Neural cell (in vitro differentiated cells): Measurements from ENCODE around the gene RAB27B. TPM values are rescaled to one million over a fixed set of nuclear protein-coding genes. Genes with fewer than 3 reads are reported as not detected.

ENCODE experiments used
- H2AFZ ChIP-seq: fragments of 200-600, 300-800 bp; sonication (generic), shearing (Covaris generic); 2 replicates; pipeline ENCODE4 v1.6.0; 2014; ENCODE audit warnings: low read depth, mild to moderate bottlenecking, antibody characterized with exemption, low read length, moderate library complexity
- H3F3A ChIP-seq: fragments of 200-600 bp; shearing (Covaris generic); 2 replicates; pipeline ENCODE4 v1.6.1; 2016; ENCODE audit warnings: mild to moderate bottlenecking, moderate library complexity, mixed read lengths, antibody characterized with exemption, low read length; ENCODE audit not compliant: insufficient read depth, poor library complexity, severe bottlenecking
- H3K27ac ChIP-seq: fragments of 200-600, 300-800 bp; sonication (generic), shearing (Covaris generic); 2 replicates; pipeline ENCODE4 v1.5.1; 2014; ENCODE audit warnings: mild to moderate bottlenecking, low read length, moderate library complexity
- H3K27me3 ChIP-seq: fragments of 300-800, 200-600 bp; sonication (generic), shearing (Covaris generic); 2 replicates; pipeline ENCODE4 v1.6.0; 2014; ENCODE audit warnings: mild to moderate bottlenecking, low read depth, low read length, moderate library complexity; ENCODE audit not compliant: insufficient read depth
- H3K36me3 ChIP-seq: fragments of 300-800, 200-600 bp; sonication (generic), shearing (Covaris generic); 2 replicates; pipeline ENCODE4 v1.5.1; 2014; ENCODE audit warnings: mild to moderate bottlenecking, antibody characterized with exemption, low read length, moderate library complexity; ENCODE audit not compliant: insufficient read depth
- H3K4me2 ChIP-seq: fragments of 300-800, 200-600 bp; sonication (generic), shearing (Covaris generic); 2 replicates; pipeline ENCODE4 v1.6.0; 2014; ENCODE audit warnings: mild to moderate bottlenecking, low read length
- H3K4me3 ChIP-seq: fragments of 300-800, 200-600 bp; sonication (generic), shearing (Covaris generic); 2 replicates; pipeline ENCODE4 v1.5.1; 2014; ENCODE audit warnings: mild to moderate bottlenecking, low read length, moderate library complexity
- H3K79me2 ChIP-seq: fragments of 200-600 bp; shearing (Covaris generic); replicated peaks from 2 replicates; pipeline ENCODE4 v1.6.0; 2014; ENCODE audit warnings: mild to moderate bottlenecking, low read length, moderate library complexity; ENCODE audit not compliant: insufficient read depth
- H3K9ac ChIP-seq: fragments of 300-800, 200-600 bp; sonication (generic), shearing (Covaris generic); 2 replicates; pipeline ENCODE4 v1.6.1; 2016; ENCODE audit warnings: mild to moderate bottlenecking, low read length, mixed read lengths
- H3K9me2 ChIP-seq: fragments of 200-600 bp; shearing (Covaris generic); 2 replicates; pipeline ENCODE4 v1.6.1; 2016; ENCODE audit warnings: mild to moderate bottlenecking, low read length, mixed read lengths; ENCODE audit not compliant: insufficient read depth
- H3K9me3 ChIP-seq: fragments of 200-600, 300-800 bp; sonication (generic), shearing (Covaris generic); 2 replicates; pipeline ENCODE4 v1.6.1; 2016; ENCODE audit warnings: mild to moderate bottlenecking, mixed run types, low read length, moderate library complexity, mixed read lengths
- H4K20me1 ChIP-seq: fragments of 200-600 bp; shearing (Covaris generic); 2 replicates; pipeline ENCODE4 v1.6.1; 2016; ENCODE audit warnings: mild to moderate bottlenecking, mixed run types; ENCODE audit not compliant: insufficient read depth
- CTCF ChIP-seq: fragments of 450-650 bp; IDR thresholded peaks from 2 replicates; pipeline ENCODE4 v1.5.1; 2014; ENCODE audit warnings: antibody characterized with exemption, mild to moderate bottlenecking, moderate library complexity; ENCODE audit not compliant: poor library complexity, severe bottlenecking
- EP300 ChIP-seq: fragments of 450-650 bp; conservative IDR thresholded peaks from 2 replicates; pipeline ENCODE4 v1.6.1; 2014; ENCODE audit warnings: antibody characterized with exemption, mild to moderate bottlenecking, moderate library complexity; ENCODE audit not compliant: poor library complexity, severe bottlenecking
- EZH2 ChIP-seq: fragments of 200-600, 300-800 bp; shearing (Covaris generic), sonication (generic); IDR thresholded peaks from 2 replicates; pipeline ENCODE4 v1.6.1; 2014; ENCODE audit warnings: antibody characterized with exemption, low read length, borderline replicate concordance, mild to moderate bottlenecking; ENCODE audit not compliant: insufficient read depth, poor library complexity, severe bottlenecking
- MXI1 ChIP-seq: fragments of 450-650 bp; conservative IDR thresholded peaks from 2 replicates; pipeline ENCODE4 v1.6.1; 2014; ENCODE audit warnings: antibody characterized with exemption, mild to moderate bottlenecking; ENCODE audit not compliant: poor library complexity, severe bottlenecking
- POLR2AphosphoS5 ChIP-seq: IDR thresholded peaks from 2 replicates; pipeline ENCODE4 v1.6.1; 2012
- RAD21 ChIP-seq: fragments of 450-650 bp; conservative IDR thresholded peaks from 2 replicates; pipeline ENCODE4 v1.6.1; 2014; ENCODE audit warnings: antibody characterized with exemption, mild to moderate bottlenecking, moderate library complexity
- REST ChIP-seq: IDR thresholded peaks from 2 replicates; pipeline ENCODE4 v1.6.1; 2012; ENCODE audit warnings: borderline replicate concordance
- SMC3 ChIP-seq: fragments of 450-650 bp; conservative IDR thresholded peaks from 2 replicates; pipeline ENCODE4 v1.6.1; 2014; ENCODE audit warnings: antibody characterized with exemption, mild to moderate bottlenecking, moderate library complexity; ENCODE audit not compliant: poor library complexity
- TAF1 ChIP-seq: IDR thresholded peaks from 2 replicates; pipeline ENCODE4 v1.6.1; 2012; ENCODE audit warnings: low read depth
- polyA plus RNA-seq: library from polyadenylated mRNA; depleted of rRNA; stranded (reverse); fragments of >200 nt; gene quantifications from 2 replicates; pipeline ENCODE4 v1.2.3, GENCODE V29; 2014

The RAB27B gene
- polyA plus RNA-seq, 1 donor from 2014 or later, result 37.3 TPM

GRCh38 chr18:54878159-54878622, 49.9 kb downstream of the RAB27B start:
- Histone ChIP-seq H3K4me2 (no peak overlapping the region), H3K36me3 (no peaks in the 10 kb centered on the region), H2AFZ (no peak overlapping the region), H3K79me2 (no peaks in the 10 kb centered on the region), H3K27me3 (no peaks in the 10 kb centered on the region), H3K27ac (peak overlapping the region; percentile 6), H3K4me3 (no peak overlapping the region), H3K9ac (no peak overlapping the region), H3F3A (no peaks in the 10 kb centered on the region), H4K20me1 (no peaks in the 10 kb centered on the region), H3K9me3 (no peaks in the 10 kb centered on the region), H3K9me2 (no peaks in the 10 kb centered on the region)
- TF ChIP-seq SMC3, result peak; percentile 11
- TF ChIP-seq EZH2, result no peak
- TF ChIP-seq POLR2AphosphoS5, result peak; percentile 51
- peak; percentile 68 for TF ChIP-seq EP300

GRCh38 chr18:54878659-54879358, 50.5 kb downstream of the RAB27B start:
- no peak overlapping the region for H3K4me2 ChIP-seq
- H3K27ac ChIP-seq, result peak overlapping the region; percentile 6
- H4K20me1 ChIP-seq, result no peaks in the 10 kb centered on the region
- no peaks in the 10 kb centered on the region for H3K36me3 ChIP-seq
- H3K79me2 ChIP-seq, result no peaks in the 10 kb centered on the region
- H3K9ac ChIP-seq, result no peak overlapping the region
- H3F3A ChIP-seq, result no peaks in the 10 kb centered on the region
- no peak overlapping the region for H2AFZ ChIP-seq
- no peak overlapping the region for H3K4me3 ChIP-seq
- H3K9me3 ChIP-seq, result no peaks in the 10 kb centered on the region
- no peaks in the 10 kb centered on the region for H3K9me2 ChIP-seq
- TF ChIP-seq RAD21 (no peak), EP300 (no peak), MXI1 (no peak), CTCF (no peak), SMC3 (no peak), TAF1 (no peak), EZH2 (no peak), REST (no peak), POLR2AphosphoS5 (no peak)
- H3K27me3 ChIP-seq, result no peaks in the 10 kb centered on the region
